ENCODE data around the gene GLB1L2.

GLB1L2 gene

DNA sequence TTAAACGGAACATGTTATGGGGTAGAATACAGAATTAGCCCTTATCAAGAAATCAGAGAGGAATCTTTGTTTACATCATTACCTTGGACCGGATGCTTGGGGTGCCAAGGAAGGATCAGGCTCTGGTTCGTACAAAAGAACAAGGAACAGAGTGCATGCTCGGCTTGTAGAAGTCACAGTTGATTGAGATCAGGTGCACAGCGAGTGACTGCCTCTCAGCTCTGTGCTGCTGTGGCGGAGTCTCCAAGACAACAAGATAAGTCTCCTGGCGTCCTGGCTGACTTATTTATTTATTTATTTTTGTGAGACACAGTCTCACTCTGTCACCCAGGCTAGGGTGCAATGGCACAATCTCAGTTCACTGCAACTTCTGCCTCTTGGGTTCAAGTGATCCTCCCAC, 31.8 kb downstream of the GLB1L2 start:
- no peak overlapping the region for H3K27ac Mint-ChIP-seq
- H3K4me3 Mint-ChIP-seq, result no peak overlapping the region
- H3K9me3 Mint-ChIP-seq, result no peaks in the 10 kb centered on the region
- H3K4me1 Mint-ChIP-seq, result peaks cover 10% of the 10 kb centered on the region
- TF ChIP-seq, protein P1, sequence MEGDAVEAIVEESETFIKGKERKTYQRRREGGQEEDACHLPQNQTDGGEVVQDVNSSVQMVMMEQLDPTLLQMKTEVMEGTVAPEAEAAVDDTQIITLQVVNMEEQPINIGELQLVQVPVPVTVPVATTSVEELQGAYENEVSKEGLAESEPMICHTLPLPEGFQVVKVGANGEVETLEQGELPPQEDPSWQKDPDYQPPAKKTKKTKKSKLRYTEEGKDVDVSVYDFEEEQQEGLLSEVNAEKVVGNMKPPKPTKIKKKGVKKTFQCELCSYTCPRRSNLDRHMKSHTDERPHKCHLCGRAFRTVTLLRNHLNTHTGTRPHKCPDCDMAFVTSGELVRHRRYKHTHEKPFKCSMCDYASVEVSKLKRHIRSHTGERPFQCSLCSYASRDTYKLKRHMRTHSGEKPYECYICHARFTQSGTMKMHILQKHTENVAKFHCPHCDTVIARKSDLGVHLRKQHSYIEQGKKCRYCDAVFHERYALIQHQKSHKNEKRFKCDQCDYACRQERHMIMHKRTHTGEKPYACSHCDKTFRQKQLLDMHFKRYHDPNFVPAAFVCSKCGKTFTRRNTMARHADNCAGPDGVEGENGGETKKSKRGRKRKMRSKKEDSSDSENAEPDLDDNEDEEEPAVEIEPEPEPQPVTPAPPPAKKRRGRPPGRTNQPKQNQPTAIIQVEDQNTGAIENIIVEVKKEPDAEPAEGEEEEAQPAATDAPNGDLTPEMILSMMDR (IDR thresholded peaks at IDR 0.05), result no peak
- no peak for DNase-seq
- H3K27me3 Mint-ChIP-seq (ENCODE audit: low read depth, poor library complexity), result peaks cover 30% of the 10 kb centered on the region
- H3K36me3 Mint-ChIP-seq (ENCODE audit: low read depth), result peaks cover 5% of the 10 kb centered on the region

DNA sequence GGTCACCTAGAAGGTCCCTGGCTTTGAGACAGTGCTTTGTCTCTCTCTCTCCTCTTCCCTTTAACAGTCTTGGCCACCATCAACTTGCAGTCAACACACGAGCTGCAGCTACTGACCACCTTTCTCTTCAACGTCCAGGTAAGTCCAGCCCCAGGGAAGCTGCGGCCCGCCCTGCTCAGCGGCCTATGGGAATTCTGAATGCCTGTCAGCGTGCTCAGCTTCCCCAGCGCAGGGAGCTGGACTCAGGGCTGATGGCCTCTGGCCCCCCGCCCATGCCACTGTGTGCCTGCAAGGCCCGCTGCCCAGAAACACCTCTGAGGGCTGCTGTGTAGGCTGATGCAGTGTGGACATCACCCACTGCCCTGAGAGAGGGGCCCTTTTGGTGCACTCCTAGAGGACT, 32.5 kb downstream of the GLB1L2 start:
- H3K36me3 Mint-ChIP-seq (ENCODE audit: low read depth), result peaks cover 5% of the 10 kb centered on the region
- H3K4me1 Mint-ChIP-seq, result peaks cover 10% of the 10 kb centered on the region
- H3K27ac Mint-ChIP-seq, result no peak overlapping the region
- no peak for DNase-seq
- no peaks in the 10 kb centered on the region for H3K9me3 Mint-ChIP-seq
- H3K27me3 Mint-ChIP-seq (ENCODE audit: low read depth, poor library complexity), result peaks cover 32% of the 10 kb centered on the region
- TF ChIP-seq, protein P1 (IDR thresholded peaks at IDR 0.05), result no peak
- H3K4me3 Mint-ChIP-seq, result no peak overlapping the region

DNA sequence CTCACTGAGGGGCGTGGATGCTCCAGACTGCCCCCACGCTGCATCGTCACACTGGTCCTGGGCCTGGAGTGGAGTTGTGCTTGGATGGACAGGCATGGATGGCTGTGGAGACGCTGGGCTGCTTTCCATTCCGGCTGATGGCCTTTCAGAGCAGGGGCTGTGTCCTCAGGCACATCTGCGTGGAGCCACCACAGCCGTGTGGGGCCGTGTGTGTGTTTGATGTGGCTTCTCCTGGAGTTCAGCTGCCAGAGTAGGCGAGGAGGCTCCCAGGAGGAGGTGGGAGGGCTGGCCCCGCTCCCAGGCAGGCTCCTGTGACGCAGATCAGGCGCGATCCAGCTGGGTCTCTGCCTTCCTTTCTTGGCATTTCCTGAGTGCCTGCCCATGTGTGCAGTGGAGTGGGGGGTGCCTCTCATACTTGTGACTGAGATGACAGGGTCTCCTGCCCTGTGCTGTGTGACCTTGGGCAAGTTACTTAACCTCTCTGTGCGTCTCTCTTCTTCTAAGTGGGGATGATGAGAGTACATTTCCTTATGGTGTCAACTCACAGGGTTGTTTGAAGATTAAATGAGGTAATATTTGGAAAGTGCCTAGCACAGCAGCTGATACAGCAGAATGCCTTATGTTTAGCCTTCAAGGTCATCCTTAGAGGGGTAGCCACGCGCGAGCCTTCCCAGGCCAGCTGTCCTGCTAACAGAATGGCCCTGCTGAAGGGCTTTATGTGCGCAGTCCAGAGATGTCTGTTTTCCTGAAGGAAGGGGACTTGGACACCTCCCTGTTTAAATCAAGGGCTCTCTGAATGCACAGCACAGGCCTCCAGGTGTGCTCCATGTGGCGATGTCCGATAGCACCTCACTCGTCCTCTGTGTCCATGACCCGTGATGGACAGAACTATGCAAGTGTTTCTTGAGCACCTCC, 33.5 kb downstream of the GLB1L2 start:
- no peak overlapping the region for H3K27ac Mint-ChIP-seq
- no peak for DNase-seq
- peaks cover 34% of the 10 kb centered on the region for H3K27me3 Mint-ChIP-seq (ENCODE audit: low read depth, poor library complexity)
- H3K4me1 Mint-ChIP-seq, result peaks cover 5% of the 10 kb centered on the region
- TF ChIP-seq, protein P1 (IDR thresholded peaks at IDR 0.05), result no peak
- H3K9me3 Mint-ChIP-seq, result no peaks in the 10 kb centered on the region
- H3K4me3 Mint-ChIP-seq, result no peak overlapping the region
- H3K36me3 Mint-ChIP-seq (ENCODE audit: low read depth), result peaks cover 5% of the 10 kb centered on the region

DNA sequence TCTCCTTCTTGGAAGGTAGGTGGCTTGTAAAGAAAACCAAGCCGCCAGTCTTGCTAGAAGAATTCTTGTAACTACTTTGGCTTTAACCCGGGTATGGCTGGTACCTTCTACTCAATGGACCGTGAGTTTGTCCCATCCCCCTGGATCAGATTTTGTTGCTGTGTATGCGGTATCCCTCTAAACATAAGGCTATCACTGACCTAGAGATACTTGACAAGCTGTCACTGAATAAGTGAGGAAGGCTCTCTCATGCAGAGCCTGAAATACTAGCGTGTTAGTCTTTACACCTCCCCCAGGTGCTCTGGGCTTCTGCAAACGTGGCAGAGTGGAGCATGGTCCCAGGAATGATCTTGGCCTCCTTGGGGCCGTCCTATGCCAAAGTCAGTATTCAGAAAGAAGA, 34.5 kb downstream of the GLB1L2 start:
- no peaks in the 10 kb centered on the region for H3K9me3 Mint-ChIP-seq
- no peak overlapping the region for H3K27ac Mint-ChIP-seq
- no peak for DNase-seq
- TF ChIP-seq, protein P1 (IDR thresholded peaks at IDR 0.05), result no peak
- H3K27me3 Mint-ChIP-seq (ENCODE audit: low read depth, poor library complexity), result peaks cover 31% of the 10 kb centered on the region
- no peak overlapping the region for H3K4me3 Mint-ChIP-seq
- H3K36me3 Mint-ChIP-seq (ENCODE audit: low read depth), result peaks cover 5% of the 10 kb centered on the region
- peaks cover 5% of the 10 kb centered on the region for H3K4me1 Mint-ChIP-seq

DNA sequence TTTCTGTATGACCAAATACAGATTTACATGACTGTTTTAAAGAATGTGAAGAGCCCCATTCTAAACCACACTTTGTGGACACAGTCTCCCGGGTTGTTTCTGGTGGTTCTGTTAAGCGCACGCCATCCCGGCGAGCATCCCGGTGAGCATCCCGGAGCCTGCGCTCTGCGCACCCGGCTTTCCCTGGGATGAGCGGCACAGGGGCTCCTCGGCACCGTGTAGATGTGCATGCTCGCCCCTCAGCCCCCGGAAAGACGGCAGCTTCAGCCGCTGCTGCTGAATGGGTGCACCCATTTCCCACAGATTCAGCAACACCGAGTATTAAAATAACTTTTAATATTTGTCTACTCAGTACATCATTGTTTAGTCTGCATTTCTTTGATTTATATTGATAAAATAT, 36.0 kb downstream of the GLB1L2 start:
- no peak for DNase-seq
- TF ChIP-seq, protein P1 (IDR thresholded peaks at IDR 0.05), result no peak
- Mint-ChIP-seq H3K9me3 (no peaks in the 10 kb centered on the region), H3K4me1 (peaks cover 5% of the 10 kb centered on the region), H3K27me3 (ENCODE audit: low read depth, poor library complexity) (peaks cover 24% of the 10 kb centered on the region), H3K36me3 (ENCODE audit: low read depth) (no peaks in the 10 kb centered on the region), H3K27ac (no peak overlapping the region), H3K4me3 (no peak overlapping the region)

Measured in nephron progenitor cell (in vitro differentiated cells).